Aorta (tissue), 5 donors: ENCODE data around the gene CCDC157. TPM values are rescaled to one million over a fixed set of nuclear protein-coding genes. Genes with fewer than 3 reads are reported as not detected.

Experiments used
- ATAC-seq: fragments of 200-7000 bp; cut with Tn5 transposase; one replicate; pipeline ENCODE4 v1.9.1; 2022; ENCODE audit warnings: moderate library complexity; ENCODE audit not compliant: low FRiP score
- DNase-seq, 2 donors: peaks; one replicate each; pipeline ENCODE4 v3.0.0-alpha.2; 2020
- H3K27ac ChIP-seq, 2 donors: one replicate each; pipeline ENCODE4 v1.5.1; 2013; ENCODE audit warnings: low read length in 2 of 2, mild to moderate bottlenecking in 2 of 2, moderate library complexity in 2 of 2, control low read depth in 1 of 2, inconsistent platforms in 1 of 2, low read depth in 1 of 2
- H3K27me3 ChIP-seq, 2 donors: one replicate each; pipeline ENCODE4 v1.6.1; 2013; ENCODE audit warnings: control low read depth in 1 of 2, low read length in 1 of 2, mild to moderate bottlenecking in 1 of 2, moderate library complexity in 1 of 2; ENCODE audit not compliant: insufficient read depth in 2 of 2, control insufficient read depth in 1 of 2
- H3K36me3 ChIP-seq, 2 donors: one replicate each; pipeline ENCODE4 v1.6.1; 2013; ENCODE audit warnings: control low read depth in 1 of 2, low read length in 1 of 2, mild to moderate bottlenecking in 1 of 2; ENCODE audit not compliant: insufficient read depth in 2 of 2, control insufficient read depth in 1 of 2
- H3K4me1 ChIP-seq, 2 donors: one replicate each; pipeline ENCODE4 v1.6.1; 2013; ENCODE audit warnings: low read length in 2 of 2, control low read depth in 1 of 2, mild to moderate bottlenecking in 1 of 2, moderate library complexity in 1 of 2; ENCODE audit not compliant: insufficient read depth in 2 of 2, control insufficient read depth in 1 of 2
- H3K4me3 ChIP-seq, 2 donors: one replicate each; pipeline ENCODE4 v1.5.1; 2013; ENCODE audit warnings: low read length in 2 of 2, control low read depth in 1 of 2, mild to moderate bottlenecking in 1 of 2
- H3K9me3 ChIP-seq: one replicate; pipeline ENCODE4 v1.6.1; 2013; ENCODE audit warnings: mild to moderate bottlenecking, low read length; ENCODE audit not compliant: control insufficient read depth
- WGBS, 2 donors: extraction: QIAGEN DNeasy Blood & Tissue Kit; methylation state at CpG; one replicate each; pipeline ENCODE4 v1.1.7; 2013; 5-methylcytosine and 5-hydroxymethylcytosine counted together
- intact Hi-C, 2 donors: fragments of 100-400 bp; cut with DNase I; formaldehyde crosslinking; loops; one replicate each; pipeline versions ENCODE4 v1.14.2 to v1.15.0; 2022
- polyA plus RNA-seq, 2 donors: library from polyadenylated mRNA; stranded (reverse); fragments of 200-250 nt; gene quantifications; one replicate each; pipeline ENCODE4 v1.2.3, GENCODE V29; 2013
- total RNA-seq, 2 donors: library from RNA; stranded (reverse); fragmentation: NEBNext Ultra II Directional; extraction: Animal tissue kit (Norgen Biotek cat#: 25700); gene quantifications; one replicate each; pipeline ENCODE4 v1.2.1, GENCODE V29; 2021
- donor health status: healthy with polysubstance abuse.
- donor health status: Bipolar disorder and iron deficiency.
- donor health status: DM: no; HTN: no; CAD: no.
- donor health status: DM: no; HTN: no; CAD: no.
- donor health status: DM: yes; HTN: yes; CAD: no.

CCDC157 gene
- total and polyA plus RNA-seq, 4 donors: 0.87 to 3.6 (median 1.7) TPM

DNA sequence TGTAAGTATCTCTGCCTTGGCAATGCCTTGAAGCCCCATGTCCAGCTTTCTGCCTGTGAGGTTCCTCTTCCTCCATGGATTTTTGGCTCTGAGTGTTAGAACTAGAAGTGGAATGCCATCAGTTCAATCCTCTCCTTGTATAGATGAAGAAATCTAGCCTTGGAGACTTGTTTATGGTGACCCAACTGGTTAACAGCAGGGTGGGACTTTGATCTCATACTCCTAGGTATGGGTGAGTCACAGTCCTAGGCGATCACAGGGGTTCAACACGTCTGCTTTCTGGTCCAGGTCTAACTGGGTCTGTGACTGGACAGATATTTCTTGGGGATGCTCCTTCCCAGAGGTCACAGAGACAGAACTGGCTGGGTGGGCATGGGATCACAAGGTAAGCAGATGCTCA lies 59.6 kb downstream of the CCDC157 start:
- intact Hi-C loops: no loop called here
- H3K4me1 ChIP-seq: peaks cover 0 to 3% of the 10 kb centered on the region in 2 donors
- ATAC-seq: no peak
- DNase-seq: no peak
- WGBS, 2 donors: 72 to 75% methylated on average over 2 of the region's 2 CpGs
- no peaks in the 10 kb centered on the region for H3K27me3 ChIP-seq
- H3K27ac ChIP-seq: no peak overlapping the region
- H3K9me3 ChIP-seq: no peaks in the 10 kb centered on the region
- no peak overlapping the region for H3K4me3 ChIP-seq
- H3K36me3 ChIP-seq: peaks cover 0 to 4% of the 10 kb centered on the region in 2 donors

GRCh38 chr22:30416837-30417236 lies 60.0 kb downstream of the CCDC157 start:
- no peak for DNase-seq
- Histone ChIP-seq H3K27me3 (no peaks in the 10 kb centered on the region), H3K36me3 (peaks cover 0 to 4% of the 10 kb centered on the region in 2 donors), H3K4me3 (no peak overlapping the region), H3K27ac (no peak overlapping the region), H3K4me1 (peaks cover 0 to 3% of the 10 kb centered on the region in 2 donors), H3K9me3 (no peaks in the 10 kb centered on the region)
- WGBS, 2 donors: 76% methylated on average over 1 of the region's 1 CpG
- ATAC-seq: no peak
- intact Hi-C loops: no loop called here

GRCh38 chr22:30420347-30421125 lies 63.7 kb downstream of the CCDC157 start:
- H3K27me3 ChIP-seq: no peaks in the 10 kb centered on the region
- no peaks in the 10 kb centered on the region for H3K9me3 ChIP-seq
- 36 to 41% methylated on average over 6 of the region's 6 CpGs for WGBS, 2 donors
- H3K36me3 ChIP-seq: peaks cover 0 to 4% of the 10 kb centered on the region in 2 donors
- intact Hi-C loops: no loop called here
- no peak overlapping the region for H3K27ac ChIP-seq
- H3K4me3 ChIP-seq: no peak overlapping the region
- no peak for DNase-seq
- no peak for ATAC-seq
- peaks cover 0 to 3% of the 10 kb centered on the region in 2 donors for H3K4me1 ChIP-seq

DNA sequence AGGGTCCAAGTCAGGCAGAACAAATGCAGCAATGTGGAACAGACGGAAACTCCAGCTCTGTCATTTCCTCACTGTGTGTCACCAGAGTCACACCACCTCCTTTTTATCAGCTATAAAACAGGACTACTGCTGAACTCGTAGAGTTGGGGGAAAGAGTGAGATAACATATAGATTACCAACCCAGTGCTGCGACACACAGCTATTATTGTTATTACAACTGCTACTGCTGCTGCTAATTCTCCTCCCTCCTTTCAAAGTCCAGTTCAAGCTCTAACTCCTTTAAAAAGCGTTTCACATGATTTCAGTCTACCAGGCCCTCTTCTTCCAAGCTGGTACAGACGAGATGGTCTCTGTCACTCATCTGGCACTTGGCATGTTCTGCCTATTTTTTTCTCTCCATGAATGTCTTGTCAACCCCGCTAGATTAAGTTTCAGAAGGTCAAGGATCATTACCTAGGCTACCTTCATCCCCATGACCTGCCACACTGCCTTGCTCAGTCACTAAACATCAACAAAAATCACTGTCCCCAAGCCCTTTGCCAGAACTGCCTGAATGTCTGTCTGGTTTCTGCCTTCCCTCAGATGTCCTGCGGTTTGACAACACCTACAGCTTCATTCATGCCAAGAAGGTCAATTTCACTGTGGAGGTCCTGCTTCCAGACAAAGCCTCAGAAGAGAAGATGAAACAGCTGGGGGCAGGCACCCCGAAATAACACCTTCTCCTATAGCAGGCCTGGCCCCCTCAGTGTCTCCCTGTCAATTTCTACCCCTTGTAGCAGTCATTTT lies 65.1 kb downstream of the CCDC157 start:
- ATAC-seq (no peak), DNase-seq (no peak)
- peak overlapping the region; percentile 80 to 88 for H3K27ac ChIP-seq
- H3K36me3 ChIP-seq: no peaks in the 10 kb centered on the region
- H3K4me1 ChIP-seq: peaks cover 0 to 3% of the 10 kb centered on the region in 2 donors
- H3K9me3 ChIP-seq: no peaks in the 10 kb centered on the region
- no peaks in the 10 kb centered on the region for H3K27me3 ChIP-seq
- H3K4me3 ChIP-seq: no peak overlapping the region
- 66 to 70% methylated on average over 8 of the region's 8 CpGs for WGBS, 2 donors
- intact Hi-C loops: no loop called here

DNA sequence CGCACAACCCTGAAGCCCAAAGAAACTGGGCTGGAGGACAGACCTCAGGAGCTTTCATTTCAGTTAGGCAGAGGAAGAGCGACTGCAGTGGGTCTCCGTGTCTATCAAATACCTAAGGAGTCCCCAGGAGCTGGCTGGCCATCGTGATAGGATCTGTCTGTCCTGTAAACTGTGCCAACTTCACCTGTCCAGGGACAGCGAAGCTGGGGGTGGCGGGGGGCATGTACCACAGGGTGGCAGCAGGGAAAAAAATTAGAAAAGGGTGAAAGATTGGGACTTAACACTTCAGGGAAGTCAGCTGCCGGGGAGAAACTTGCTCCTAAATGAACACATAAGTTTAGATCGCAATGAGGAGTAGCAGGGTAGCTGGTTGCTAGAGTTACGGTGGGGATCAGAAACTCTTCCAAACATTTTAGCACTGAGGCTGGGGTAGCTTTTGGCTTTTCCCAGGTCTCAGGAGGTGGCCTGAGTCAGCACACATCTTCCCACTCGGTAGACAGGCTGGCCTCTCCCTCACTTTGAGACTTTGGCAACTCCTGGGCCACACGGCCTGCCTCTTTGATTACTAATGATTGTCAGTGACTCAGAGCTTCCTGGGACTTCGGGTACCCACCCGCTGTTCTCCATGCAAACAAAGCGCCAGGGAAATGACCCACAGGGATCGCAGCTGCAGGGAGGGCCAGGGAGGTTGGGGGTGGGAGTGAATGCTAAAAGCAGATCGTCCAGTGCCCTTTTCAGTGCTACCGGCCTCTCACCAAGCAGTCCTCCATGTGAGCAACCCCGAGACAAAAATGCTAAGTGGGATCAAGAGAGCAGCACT lies 65.9 kb downstream of the CCDC157 start:
- Histone ChIP-seq H3K9me3 (no peaks in the 10 kb centered on the region), H3K27ac (peak overlapping the region; percentile 80 to 88), H3K36me3 (no peaks in the 10 kb centered on the region), H3K4me1 (peaks cover 0 to 3% of the 10 kb centered on the region in 2 donors), H3K27me3 (no peaks in the 10 kb centered on the region), H3K4me3 (peak overlapping the region; percentile 14 to 38)
- WGBS, 2 donors: 27 to 28% methylated on average over 18 of the region's 18 CpGs
- ATAC-seq (peak; percentile 12), DNase-seq (peak; percentile 84 to 90)
- intact Hi-C loops: loop anchor here in 1 of 2 donors (1.0 kb wide), 1 partner anchor 25 kb away; the partner anchor contains the start of gene SEC14L2

DNA sequence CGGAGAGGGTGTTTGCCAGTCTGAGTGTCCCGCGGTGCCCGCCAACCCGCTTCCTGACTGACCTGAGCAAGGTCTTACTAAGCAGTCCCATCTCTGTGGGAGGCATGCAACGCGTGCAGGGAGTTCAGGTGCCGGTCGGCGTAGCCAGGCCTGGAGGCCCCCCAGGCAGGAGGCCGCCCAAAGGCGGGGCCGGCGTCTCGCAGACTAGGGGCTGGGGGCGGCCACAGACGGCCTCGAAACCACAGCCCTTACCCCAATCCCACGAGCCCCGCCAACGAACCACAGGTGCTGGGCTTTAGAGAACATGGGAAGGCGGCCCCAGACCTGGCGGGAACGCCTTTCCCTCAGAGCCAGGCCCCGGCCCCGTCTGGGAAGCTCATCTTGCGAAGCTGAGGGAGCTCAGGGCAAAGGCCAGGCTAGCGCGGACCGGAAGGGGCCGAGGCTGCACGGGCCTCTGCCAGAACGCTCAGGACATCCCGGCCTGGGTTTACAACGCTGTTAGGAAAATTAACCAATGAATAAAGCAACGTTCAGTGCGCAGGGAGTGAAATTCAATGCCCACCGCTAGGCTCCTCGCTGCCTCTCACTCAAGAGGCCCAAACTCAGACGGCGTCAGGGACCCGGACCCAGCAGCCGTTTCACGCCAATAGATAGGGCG lies 66.6 kb downstream of the CCDC157 start:
- no peaks in the 10 kb centered on the region for H3K36me3 ChIP-seq
- no peaks in the 10 kb centered on the region for H3K27me3 ChIP-seq
- H3K4me3 ChIP-seq: peak overlapping the region; percentile 14 to 38
- intact Hi-C loops: loop anchor here in 1 of 2 donors (1.0 kb wide), 1 partner anchor 26 kb away; the partner anchor contains the start of gene SEC14L2
- ATAC-seq: peak; percentile 77
- H3K27ac ChIP-seq: peak overlapping the region; percentile 77 to 88
- H3K4me1 ChIP-seq: peaks cover 0 to 3% of the 10 kb centered on the region in 2 donors
- peak; percentile 74 to 82 for DNase-seq
- no peaks in the 10 kb centered on the region for H3K9me3 ChIP-seq
- WGBS, 2 donors: 0 to 1% methylated on average over 45 of the region's 45 CpGs

DNA sequence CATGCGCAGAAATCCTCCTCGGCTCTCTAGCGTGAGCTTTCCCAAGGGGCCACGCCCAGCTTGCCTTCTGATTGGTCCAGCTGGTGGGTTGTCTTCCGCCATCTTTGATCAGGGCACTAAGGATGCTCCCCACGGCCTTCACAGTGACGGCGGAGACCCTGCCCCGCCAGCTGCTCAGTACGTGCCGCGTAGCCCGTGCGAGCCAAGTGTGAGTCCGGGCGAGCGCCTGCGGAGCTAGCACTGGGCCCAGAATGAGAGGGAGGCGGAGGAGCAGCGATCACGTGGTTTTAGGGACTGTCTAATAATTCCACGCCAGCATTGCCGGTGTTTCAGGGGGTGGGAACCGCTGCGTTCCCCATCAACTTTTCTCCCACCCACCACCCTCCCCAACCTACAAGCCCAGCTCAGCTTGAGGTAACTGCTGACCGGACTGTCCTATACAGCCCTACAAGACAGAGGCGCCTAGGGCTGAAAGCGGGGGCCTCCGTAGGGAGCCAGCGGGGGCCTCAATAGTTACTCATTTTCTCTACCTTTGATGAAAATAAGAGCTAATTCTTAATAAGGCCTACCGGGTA lies 67.2 kb downstream of the CCDC157 start:
- Histone ChIP-seq H3K4me1 (peaks cover 0 to 3% of the 10 kb centered on the region in 2 donors), H3K9me3 (no peaks in the 10 kb centered on the region), H3K4me3 (peak overlapping the region; percentile 12 to 19), H3K27ac (peak overlapping the region in 1 of 2 donors; percentile 70), H3K36me3 (no peaks in the 10 kb centered on the region), H3K27me3 (no peaks in the 10 kb centered on the region)
- ATAC-seq: peak; percentile 96
- WGBS, 2 donors: 1% methylated on average over 31 of the region's 31 CpGs
- intact Hi-C loops: loop anchor here in 1 of 2 donors (1.0 kb wide), 1 partner anchor 27 kb away; the partner anchor contains the start of gene SEC14L2
- peak; percentile 99 to 100 for DNase-seq
